CD4-positive, alpha-beta T cell treated with Interleukin-15 for 4 hours (primary cell): ENCODE measurements around the gene UFD1.

Experiments used
- DNase-seq: peaks from one replicate; pipeline ENCODE4 v3.0.0-alpha.2; 2020; ENCODE audit warnings: low spot score

The UFD1 gene

GRCh38 chr22:19515654-19516377 lies 36.8 kb upstream of the UFD1 start:
- DNase-seq = no peak

- no peak for DNase-seq
These were observed 36.0 kb upstream of the UFD1 start for GRCh38 chr22:19514831-19515565.

- DNase-seq = no peak
These were observed 34.8 kb upstream of the UFD1 start for GRCh38 chr22:19513823-19514222.

GRCh38 chr22:19510919-19511341 lies 31.9 kb upstream of the UFD1 start:
- no peak for DNase-seq

- DNase-seq = no peak
These were observed 30.9 kb upstream of the UFD1 start for GRCh38 chr22:19509923-19510322.

- no peak for DNase-seq
These were observed 30.2 kb upstream of the UFD1 start for GRCh38 chr22:19509191-19509590.

GRCh38 chr22:19508024-19508776 lies 29.2 kb upstream of the UFD1 start:
- no peak for DNase-seq

- DNase-seq = no peak
These were observed 28.5 kb upstream of the UFD1 start for GRCh38 chr22:19507534-19507861.

GRCh38 chr22:19506212-19506611 lies 27.2 kb upstream of the UFD1 start:
- DNase-seq = no peak

GRCh38 chr22:19505735-19506126 lies 26.7 kb upstream of the UFD1 start:
- DNase-seq = no peak

- DNase-seq = no peak
These were observed 26.1 kb upstream of the UFD1 start for GRCh38 chr22:19504900-19505734.

- no peak for DNase-seq
These were observed 24.9 kb upstream of the UFD1 start for GRCh38 chr22:19503869-19504268.

GRCh38 chr22:19503367-19503766 lies 24.4 kb upstream of the UFD1 start:
- no peak for DNase-seq

GRCh38 chr22:19501897-19502447 lies 23.0 kb upstream of the UFD1 start:
- DNase-seq = no peak

GRCh38 chr22:19499880-19500242 lies 20.9 kb upstream of the UFD1 start:
- no peak for DNase-seq

GRCh38 chr22:19499236-19499879 lies 20.4 kb upstream of the UFD1 start:
- no peak for DNase-seq

- DNase-seq = no peak
These were observed 19.8 kb upstream of the UFD1 start for GRCh38 chr22:19498866-19499190.

GRCh38 chr22:19498154-19498865 lies 19.3 kb upstream of the UFD1 start:
- no peak for DNase-seq

- DNase-seq = no peak
These were observed 18.3 kb upstream of the UFD1 start for GRCh38 chr22:19497245-19497644.

GRCh38 chr22:19496324-19496630 lies 17.3 kb upstream of the UFD1 start:
- no peak for DNase-seq
